GM10248 (cell line): Measurements from ENCODE around the gene SCTR.

Source experiments
- CTCF ChIA-PET: fragments of 300-600 bp; sonication (Branson Sonifier 250); formaldehyde crosslinking; extraction: SDS; loops from one replicate; lab custom pipeline; 2021; ENCODE audit warnings: antibody characterized with exemption; lab: Yijun Ruan, JAX
- POLR2A ChIA-PET: fragments of 350-650 bp; sonication (Branson Sonifier 250); formaldehyde crosslinking; extraction: SDS; loops from one replicate; lab custom pipeline; 2020; ENCODE audit warnings: antibody characterized with exemption; lab: Yijun Ruan, JAX
- DNase-seq: peaks from one replicate; pipeline ENCODE4 v3.0.0; 2012; ENCODE audit errors: extremely low spot score
- CTCF ChIP-seq: IDR thresholded peaks from 2 replicates; pipeline ENCODE4 v1.5.1; 2012; ENCODE audit warnings: mild to moderate bottlenecking, low read depth; ENCODE audit errors: extremely low read depth, missing control alignments, control extremely low read depth

Gene SCTR

GRCh38 chr2:119478978-119479295, 45.3 kb downstream of the SCTR start:
- ChIA-PET POLR2A (no interaction called here), CTCF (interaction anchor here (0.6 to 8.7 kb wide), 7 partner anchors 9 to 596 kb away, joined by 3 to 110 read pairs (median 12); no protein-coding TSS in a partner anchor)
- no peak for TF ChIP-seq CTCF
- DNase-seq: no peak

- CTCF ChIA-PET: interaction anchor here (1.0 to 8.7 kb wide), 6 partner anchors 10 to 596 kb away, joined by 3 to 110 read pairs (median 45); no protein-coding TSS in a partner anchor
- DNase-seq: no peak
- no peak for TF ChIP-seq CTCF
- POLR2A ChIA-PET: no interaction called here
These were observed 45.9 kb downstream of the SCTR start for GRCh38 chr2:119478188-119478977.

- ChIA-PET POLR2A (no interaction called here), CTCF (interaction anchor here (0.7 to 8.7 kb wide), 32 partner anchors 11 to 1203 kb away, joined by 3 to 110 read pairs (median 4); no protein-coding TSS in a partner anchor)
- no peak for DNase-seq
- TF ChIP-seq CTCF: no peak
These were observed 47.2 kb downstream of the SCTR start for GRCh38 chr2:119477113-119477505.

GRCh38 chr2:119476301-119477112, 47.8 kb downstream of the SCTR start:
- ChIA-PET POLR2A (no interaction called here), CTCF (interaction anchor here (0.6 to 8.7 kb wide), 40 partner anchors 10 to 1204 kb away, joined by 3 to 110 read pairs (median 4); no protein-coding TSS in a partner anchor)
- peak; percentile 94 for TF ChIP-seq CTCF
- peak; percentile 86 for DNase-seq

GRCh38 chr2:119475857-119476244, 48.4 kb downstream of the SCTR start:
- DNase-seq: no peak
- no peak for TF ChIP-seq CTCF
- ChIA-PET CTCF (interaction anchor here (0.8 to 8.7 kb wide), 26 partner anchors 10 to 595 kb away, joined by 3 to 110 read pairs (median 5); no protein-coding TSS in a partner anchor), POLR2A (no interaction called here)

GRCh38 chr2:119475225-119475856, 48.9 kb downstream of the SCTR start:
- ChIA-PET CTCF (interaction anchor here (0.6 to 8.7 kb wide), 20 partner anchors 9 to 463 kb away, joined by 3 to 110 read pairs (median 5); no protein-coding TSS in a partner anchor), POLR2A (no interaction called here)
- no peak for DNase-seq
- TF ChIP-seq CTCF: no peak
